Keratinocyte (primary cell): ENCODE measurements around the gene SPTBN1. TPM values are rescaled to one million over a fixed set of nuclear protein-coding genes. Genes with fewer than 3 reads are reported as not detected.

Source experiments
- DNase-seq: peaks from one replicate; pipeline ENCODE4 v3.0.0-alpha.2; 2011; ENCODE audit warnings: low read depth, missing footprints, low spot score
- FAIRE-seq: peaks from 2 replicates; lab custom pipeline; 2011; peaks lifted over from hg19 to GRCh38; lab: Jason Lieb, UNC
- H2AFZ ChIP-seq: 2 replicates; pipeline ENCODE4 v1.6.0; 2012; ENCODE audit warnings: low read length, control low read depth, inconsistent platforms; ENCODE audit not compliant: control insufficient read depth
- H3K27ac ChIP-seq: 2 replicates; pipeline ENCODE4 v1.5.1; 2011; ENCODE audit warnings: low read length; ENCODE audit not compliant: control insufficient read depth, insufficient read depth
- H3K27me3 ChIP-seq: 3 replicates; pipeline ENCODE4 v1.6.0; 2011; ENCODE audit warnings: low read length; ENCODE audit not compliant: control insufficient read depth, insufficient read depth; ENCODE audit errors: extremely low read depth
- H3K36me3 ChIP-seq, 2 experiments: 2 replicates in 1 of 2; 3 replicates in 1 of 2; pipeline ENCODE4 v1.5.1; 2011; ENCODE audit warnings: low read length in 2 of 2, mild to moderate bottlenecking in 1 of 2; ENCODE audit not compliant: control insufficient read depth in 2 of 2, insufficient read depth in 2 of 2; ENCODE audit errors: extremely low read depth in 1 of 2
- H3K4me1 ChIP-seq: 3 replicates; pipeline ENCODE4 v1.5.1; 2011; ENCODE audit warnings: low read length; ENCODE audit not compliant: control insufficient read depth, insufficient read depth; ENCODE audit errors: extremely low read depth
- H3K4me2 ChIP-seq: 3 replicates; pipeline ENCODE4 v1.6.0; 2011; ENCODE audit warnings: low read depth, low read length; ENCODE audit not compliant: control insufficient read depth, insufficient read depth; ENCODE audit errors: extremely low read depth
- H3K4me3 ChIP-seq, 3 experiments: fragments of 200-600 bp in 1 of 3; sonication (generic) in 1 of 3; 2 replicates in 2 of 3; 3 replicates in 1 of 3; pipeline ENCODE4 v1.5.1; 2011 to 2016; ENCODE audit warnings: low read length in 3 of 3, mild to moderate bottlenecking in 3 of 3, control low read depth in 2 of 3, inconsistent platforms in 1 of 3, low read depth in 1 of 3, mixed read lengths in 1 of 3, mixed run types in 1 of 3, moderate library complexity in 1 of 3; ENCODE audit not compliant: control insufficient read depth in 2 of 3, insufficient read depth in 2 of 3; ENCODE audit errors: extremely low read depth in 1 of 3
- H3K79me2 ChIP-seq: 2 replicates; pipeline ENCODE4 v1.6.0; 2012; ENCODE audit warnings: low read length; ENCODE audit not compliant: control insufficient read depth, insufficient read depth
- H3K9ac ChIP-seq: 3 replicates; pipeline ENCODE4 v1.6.0; 2011; ENCODE audit warnings: low read length; ENCODE audit not compliant: control insufficient read depth, insufficient read depth; ENCODE audit errors: extremely low read depth
- H3K9me1 ChIP-seq: 3 replicates; pipeline ENCODE4 v1.6.0; 2011; ENCODE audit warnings: low read length; ENCODE audit not compliant: control insufficient read depth, insufficient read depth; ENCODE audit errors: extremely low read depth
- H3K9me3 ChIP-seq: 2 replicates; pipeline ENCODE4 v1.5.1; 2012; ENCODE audit warnings: low read depth, low read length; ENCODE audit not compliant: control insufficient read depth
- H4K20me1 ChIP-seq: 3 replicates; pipeline ENCODE4 v1.6.0; 2011; ENCODE audit warnings: low read length; ENCODE audit not compliant: control insufficient read depth, insufficient read depth; ENCODE audit errors: extremely low read depth
- CTCF ChIP-seq, 3 experiments: IDR thresholded peaks in 1 of 3; conservative IDR thresholded peaks in 1 of 3; optimal IDR thresholded peaks in 1 of 3; 2 replicates in 2 of 3; 3 replicates in 1 of 3; pipeline versions ENCODE3 to v1.5.1; 2011; ENCODE audit warnings: low read length in 3 of 3, mild to moderate bottlenecking in 3 of 3, moderate library complexity in 2 of 3, control low read depth in 1 of 3, inconsistent platforms in 1 of 3; ENCODE audit not compliant: insufficient read depth in 2 of 3; ENCODE audit errors: extremely low read depth in 1 of 3
- EZH2 ChIP-seq: IDR thresholded peaks from one replicate; pipeline ENCODE4 v1.6.1; 2012; ENCODE audit warnings: inconsistent platforms, mild to moderate bottlenecking, low read length, moderate library complexity
- dilution Hi-C: fragments of 300-500 bp; cut with MboI; formaldehyde crosslinking; loops from one replicate; pipeline ENCODE4 v1.7.0; 2020; ENCODE audit warnings: low sequenced_read_pairs; ENCODE audit not compliant: extremely low pct_ligation_motif_present
- polyA plus RNA-seq, 5 experiments: library from polyadenylated mRNA; depleted of rRNA in 3 of 5; stranded (reverse) in 3 of 5; stranded (forward) in 1 of 5; unstranded in 1 of 5; fragments of >200 nt; gene quantifications; 1 replicate in 1 of 5; 2 replicates in 3 of 5; 3 replicates in 1 of 5; pipeline versions ENCODE4 v1.2.1 to v1.2.3, GENCODE V29; 2011 to 2012; ENCODE audit warnings: missing spikeins in 2 of 5, low read depth in 1 of 5, low replicate concordance in 1 of 5

The SPTBN1 gene
- polyA plus RNA-seq, 1 donor (not counting 4 experiments of a cell fraction or from before 2014, with no cell fraction given), result 40.0 TPM

GRCh38 chr2:54672590-54673456 is 216.7 kb downstream of the SPTBN1 start:
- Histone ChIP-seq H3K36me3 (peaks cover 8 to 15% of the 10 kb centered on the region in 2 experiments), H4K20me1 (no peaks in the 10 kb centered on the region), H3K9me1 (no peaks in the 10 kb centered on the region), H3K9me3 (no peaks in the 10 kb centered on the region), H3K4me1 (peaks cover 39% of the 10 kb centered on the region), H3K9ac (peak overlapping the region; percentile 73), H2AFZ (peak overlapping the region; percentile 41), H3K27ac (peak overlapping the region; percentile 89), H3K79me2 (no peaks in the 10 kb centered on the region), H3K4me2 (peak overlapping the region; percentile 83), H3K4me3 (peak overlapping the region in 1 of 3 experiments; percentile 56), H3K27me3 (no peaks in the 10 kb centered on the region)
- no peak for DNase-seq
- TF ChIP-seq EZH2, result no peak
- no peak for TF ChIP-seq CTCF (optimal IDR thresholded peaks at IDR 0.05 in 1 of 3, IDR thresholded peaks at IDR 0.05 in 1 of 3, conservative IDR thresholded peaks at IDR 0.05 in 1 of 3; ENCODE audit: extremely low read depth in 1 of 3, insufficient read depth in 2 of 3, low read length in 3 of 3)
- no peak for FAIRE-seq
- dilution Hi-C loops, result no loop called here

- Histone ChIP-seq H3K27me3 (no peaks in the 10 kb centered on the region), H3K36me3 (peaks cover 6 to 12% of the 10 kb centered on the region in 2 experiments), H2AFZ (peak overlapping the region; percentile 41), H3K4me1 (peaks cover 39% of the 10 kb centered on the region), H3K9me3 (no peaks in the 10 kb centered on the region), H3K79me2 (no peaks in the 10 kb centered on the region), H3K4me2 (peak overlapping the region; percentile 83), H3K4me3 (peak overlapping the region in 1 of 3 experiments; percentile 56), H3K9me1 (no peaks in the 10 kb centered on the region), H4K20me1 (no peaks in the 10 kb centered on the region), H3K9ac (peak overlapping the region; percentile 73), H3K27ac (peak overlapping the region; percentile 89)
- DNase-seq (no peak), FAIRE-seq (peak; percentile 26)
- TF ChIP-seq EZH2 (no peak), CTCF (optimal IDR thresholded peaks at IDR 0.05 in 1 of 3, IDR thresholded peaks at IDR 0.05 in 1 of 3, conservative IDR thresholded peaks at IDR 0.05 in 1 of 3; ENCODE audit: extremely low read depth in 1 of 3, insufficient read depth in 2 of 3, low read length in 3 of 3) (no peak)
- dilution Hi-C loops, result no loop called here
Measured at GRCh38 chr2:54673501-54673998, 217.4 kb downstream of the SPTBN1 start.
